ENCODE results near the gene LRRC26.
A peak's percentile ranks its signal among the peaks of the same experiment; 100 is the strongest.

LRRC26 gene, protein sequence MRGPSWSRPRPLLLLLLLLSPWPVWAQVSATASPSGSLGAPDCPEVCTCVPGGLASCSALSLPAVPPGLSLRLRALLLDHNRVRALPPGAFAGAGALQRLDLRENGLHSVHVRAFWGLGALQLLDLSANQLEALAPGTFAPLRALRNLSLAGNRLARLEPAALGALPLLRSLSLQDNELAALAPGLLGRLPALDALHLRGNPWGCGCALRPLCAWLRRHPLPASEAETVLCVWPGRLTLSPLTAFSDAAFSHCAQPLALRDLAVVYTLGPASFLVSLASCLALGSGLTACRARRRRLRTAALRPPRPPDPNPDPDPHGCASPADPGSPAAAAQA

DNA sequence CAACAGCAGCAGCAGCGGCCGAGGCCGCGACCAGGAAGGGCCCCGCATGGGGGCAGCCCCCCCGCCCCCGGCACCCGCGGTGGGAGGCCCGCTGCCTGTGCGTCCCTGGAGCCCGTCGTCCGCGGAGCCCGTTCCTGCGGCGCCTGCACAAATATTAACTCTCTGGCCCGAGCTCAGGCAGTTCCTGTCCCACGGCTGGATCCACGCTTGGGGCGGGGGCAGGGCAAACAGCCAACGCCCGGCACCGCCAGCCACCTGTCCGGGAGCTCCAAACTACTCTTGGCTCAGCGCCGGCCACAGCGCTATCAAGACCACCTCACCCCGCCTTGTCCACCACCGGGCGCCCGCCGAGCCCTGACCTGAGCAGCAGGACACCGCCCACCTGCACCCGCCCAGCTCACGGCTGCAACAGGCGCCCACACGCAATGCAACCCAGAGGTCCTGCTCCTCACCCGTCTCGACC is at the start of gene LRRC26:
LRRC26 (minus strand) TSS at position 156 of the 463 bp plus-strand sequence; CDS start at position 48, 108 bp downstream.
- H3K4me3 ChIP-seq (ENCODE audit: low read depth, low read length), result peak within 1 kb of the TSS; percentile 62
- H2AFZ ChIP-seq (ENCODE audit: low read length, unreplicated experiment), result no peak within 1 kb of the TSS
- H3K27me3 ChIP-seq (ENCODE audit: insufficient read depth, low read length), result peaks cover 59% of the 10 kb centered on the region
- no peaks in the 10 kb centered on the region for H3K79me2 ChIP-seq (ENCODE audit: control insufficient read depth, insufficient read depth, low read length, unreplicated experiment)
- H3K4me1 ChIP-seq (ENCODE audit: control insufficient read depth, insufficient read depth, low read length, unreplicated experiment), result peaks cover 3% of the 10 kb centered on the region
- no peak within 1 kb of the TSS for H3K27ac ChIP-seq (ENCODE audit: low read depth, low read length)
- H3K36me3 ChIP-seq (ENCODE audit: insufficient read depth, low read length), result no peaks in the 10 kb centered on the region

- H3K79me2 ChIP-seq (ENCODE audit: control insufficient read depth, insufficient read depth, low read length, unreplicated experiment), result no peaks in the 10 kb centered on the region
- no peaks in the 10 kb centered on the region for H3K36me3 ChIP-seq (ENCODE audit: insufficient read depth, low read length)
- peaks cover 34% of the 10 kb centered on the region for H3K4me1 ChIP-seq (ENCODE audit: control insufficient read depth, insufficient read depth, low read length, unreplicated experiment)
- H3K27me3 ChIP-seq (ENCODE audit: insufficient read depth, low read length), result no peaks in the 10 kb centered on the region
- H3K27ac ChIP-seq (ENCODE audit: low read depth, low read length), result peak overlapping the region; percentile 22; the same call in 1 of the 2 replicates
- H2AFZ ChIP-seq (ENCODE audit: low read length, unreplicated experiment), result no peak overlapping the region
- peak overlapping the region; percentile 39; the same call in 1 of the 2 replicates for H3K4me3 ChIP-seq (ENCODE audit: low read depth, low read length)
Observed at GRCh38 chr9:137218754-137219271, 49.0 kb upstream of the LRRC26 start.

DNA sequence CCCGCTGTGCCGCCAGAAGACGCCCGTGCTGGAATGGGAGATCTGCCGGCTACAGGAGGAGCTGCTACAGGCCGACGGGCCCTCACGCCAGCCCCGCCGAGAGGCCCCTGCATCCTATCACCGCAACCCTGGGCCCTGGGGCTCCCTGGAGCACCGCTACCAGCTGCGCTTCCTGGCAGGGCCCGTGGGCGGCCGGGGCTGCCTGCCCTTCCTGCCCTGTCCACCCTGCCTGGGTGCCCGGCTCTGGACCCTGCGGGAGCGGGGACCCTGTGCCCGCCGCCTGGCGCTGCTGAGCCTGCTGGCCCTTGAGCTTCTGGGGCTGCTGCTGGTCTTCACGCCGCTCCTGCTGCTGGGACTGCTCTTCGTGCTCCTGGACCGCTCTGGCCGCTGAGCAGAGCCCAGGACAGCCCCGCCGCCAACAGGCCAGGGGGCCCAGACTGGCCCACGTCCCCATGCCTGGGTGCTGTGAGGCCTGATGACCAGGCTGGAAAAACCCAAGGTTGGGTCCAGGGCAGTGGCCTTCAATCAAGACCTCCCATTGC is 48.4 kb upstream of the LRRC26 start:
- peaks cover 37% of the 10 kb centered on the region for H3K4me1 ChIP-seq (ENCODE audit: control insufficient read depth, insufficient read depth, low read length, unreplicated experiment)
- peak overlapping the region; percentile 39; the same call in 1 of the 2 replicates for H3K4me3 ChIP-seq (ENCODE audit: low read depth, low read length)
- H3K27ac ChIP-seq (ENCODE audit: low read depth, low read length), result peak overlapping the region; percentile 22; the same call in 1 of the 2 replicates
- H2AFZ ChIP-seq (ENCODE audit: low read length, unreplicated experiment), result no peak overlapping the region
- no peaks in the 10 kb centered on the region for H3K36me3 ChIP-seq (ENCODE audit: insufficient read depth, low read length)
- H3K27me3 ChIP-seq (ENCODE audit: insufficient read depth, low read length), result no peaks in the 10 kb centered on the region
- H3K79me2 ChIP-seq (ENCODE audit: control insufficient read depth, insufficient read depth, low read length, unreplicated experiment), result no peaks in the 10 kb centered on the region

- Histone ChIP-seq H2AFZ (ENCODE audit: low read length, unreplicated experiment) (no peak overlapping the region), H3K79me2 (ENCODE audit: control insufficient read depth, insufficient read depth, low read length, unreplicated experiment) (no peaks in the 10 kb centered on the region)
Observed at GRCh38 chr9:137217276-137218211, 47.7 kb upstream of the LRRC26 start.

GRCh38 chr9:137216188-137216965 is 46.5 kb upstream of the LRRC26 start:
- H2AFZ ChIP-seq (ENCODE audit: low read length, unreplicated experiment), result no peak overlapping the region
- H3K27me3 ChIP-seq (ENCODE audit: insufficient read depth, low read length), result no peaks in the 10 kb centered on the region
- no peaks in the 10 kb centered on the region for H3K79me2 ChIP-seq (ENCODE audit: control insufficient read depth, insufficient read depth, low read length, unreplicated experiment)
- H3K36me3 ChIP-seq (ENCODE audit: insufficient read depth, low read length), result no peaks in the 10 kb centered on the region
- H3K27ac ChIP-seq (ENCODE audit: low read depth, low read length), result no peak overlapping the region
- H3K4me1 ChIP-seq (ENCODE audit: control insufficient read depth, insufficient read depth, low read length, unreplicated experiment), result peaks cover 29% of the 10 kb centered on the region
- no peak overlapping the region for H3K4me3 ChIP-seq (ENCODE audit: low read depth, low read length)

More at GRCh38 chr9:137217276-137218211, 47.7 kb upstream of the LRRC26 start:
- no peak overlapping the region for H3K4me3 ChIP-seq (ENCODE audit: low read depth, low read length)
- H3K27me3 ChIP-seq (ENCODE audit: insufficient read depth, low read length), result no peaks in the 10 kb centered on the region
- no peak overlapping the region for H3K27ac ChIP-seq (ENCODE audit: low read depth, low read length)
- no peaks in the 10 kb centered on the region for H3K36me3 ChIP-seq (ENCODE audit: insufficient read depth, low read length)
- H3K4me1 ChIP-seq (ENCODE audit: control insufficient read depth, insufficient read depth, low read length, unreplicated experiment), result peaks cover 32% of the 10 kb centered on the region

DNA sequence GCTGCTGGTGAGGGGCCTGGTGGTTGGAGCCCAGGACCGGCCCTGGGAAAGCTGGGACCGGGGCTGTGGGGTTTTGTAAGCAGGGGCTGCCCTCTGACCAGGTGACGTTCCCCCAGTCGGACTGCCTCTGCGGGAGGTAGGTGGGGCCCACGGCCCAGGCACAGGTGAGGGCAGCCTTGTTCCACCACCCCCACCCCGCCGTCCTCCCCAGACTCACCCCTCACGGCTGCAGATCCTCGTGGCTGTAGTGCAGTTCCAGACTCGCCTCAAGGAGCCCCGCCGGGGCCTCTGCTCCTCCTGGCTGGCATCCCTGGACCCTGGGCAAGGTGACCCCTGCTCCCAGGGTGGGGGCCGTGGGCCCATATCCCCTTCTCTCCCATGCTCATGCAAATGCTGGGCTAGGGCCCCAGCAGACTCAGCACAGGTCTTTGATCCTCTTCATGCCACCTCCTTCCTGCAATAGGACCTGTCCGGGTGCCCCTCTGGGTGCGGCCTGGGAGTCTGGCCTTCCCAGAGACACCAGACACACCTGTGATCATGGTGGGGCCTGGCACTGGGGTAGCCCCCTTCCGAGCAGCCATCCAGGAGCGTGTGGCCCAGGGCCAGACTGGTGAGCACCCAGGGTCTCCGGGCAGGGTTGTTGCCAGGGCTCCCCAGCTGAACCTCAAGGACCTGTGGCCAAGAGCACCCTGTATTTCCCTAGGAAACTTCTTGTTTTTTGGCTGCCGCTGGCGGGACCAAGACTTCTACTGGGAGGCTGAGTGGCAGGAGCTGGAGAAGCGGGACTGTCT is 45.5 kb upstream of the LRRC26 start:
- H3K27me3 ChIP-seq (ENCODE audit: insufficient read depth, low read length), result no peaks in the 10 kb centered on the region
- no peaks in the 10 kb centered on the region for H3K79me2 ChIP-seq (ENCODE audit: control insufficient read depth, insufficient read depth, low read length, unreplicated experiment)
- H3K36me3 ChIP-seq (ENCODE audit: insufficient read depth, low read length), result no peaks in the 10 kb centered on the region
- no peak overlapping the region for H2AFZ ChIP-seq (ENCODE audit: low read length, unreplicated experiment)
- no peak overlapping the region for H3K4me3 ChIP-seq (ENCODE audit: low read depth, low read length)
- H3K4me1 ChIP-seq (ENCODE audit: control insufficient read depth, insufficient read depth, low read length, unreplicated experiment), result peaks cover 29% of the 10 kb centered on the region
- no peak overlapping the region for H3K27ac ChIP-seq (ENCODE audit: low read depth, low read length)

DNA sequence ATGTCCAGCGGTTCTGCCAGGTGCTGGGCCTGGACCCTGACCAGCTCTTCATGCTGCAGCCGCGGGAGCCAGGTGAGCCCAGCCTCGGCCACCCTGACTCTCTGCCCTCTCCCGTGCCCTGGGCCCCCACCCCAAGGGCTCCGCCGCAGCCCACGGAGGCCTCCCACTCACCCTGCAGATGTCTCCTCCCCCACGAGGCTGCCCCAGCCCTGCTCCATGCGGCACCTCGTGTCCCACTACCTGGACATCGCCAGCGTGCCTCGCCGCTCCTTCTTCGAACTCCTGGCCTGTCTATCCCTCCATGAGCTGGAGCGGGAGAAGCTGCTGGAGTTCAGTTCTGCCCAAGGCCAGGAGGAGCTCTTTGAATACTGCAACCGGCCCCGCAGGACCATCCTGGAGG is 44.8 kb upstream of the LRRC26 start:
- Histone ChIP-seq H2AFZ (ENCODE audit: low read length, unreplicated experiment) (no peak overlapping the region), H3K79me2 (ENCODE audit: control insufficient read depth, insufficient read depth, low read length, unreplicated experiment) (no peaks in the 10 kb centered on the region), H3K36me3 (ENCODE audit: insufficient read depth, low read length) (no peaks in the 10 kb centered on the region), H3K4me3 (ENCODE audit: low read depth, low read length) (no peak overlapping the region), H3K4me1 (ENCODE audit: control insufficient read depth, insufficient read depth, low read length, unreplicated experiment) (peaks cover 29% of the 10 kb centered on the region), H3K27me3 (ENCODE audit: insufficient read depth, low read length) (no peaks in the 10 kb centered on the region), H3K27ac (ENCODE audit: low read depth, low read length) (no peak overlapping the region)

DNA sequence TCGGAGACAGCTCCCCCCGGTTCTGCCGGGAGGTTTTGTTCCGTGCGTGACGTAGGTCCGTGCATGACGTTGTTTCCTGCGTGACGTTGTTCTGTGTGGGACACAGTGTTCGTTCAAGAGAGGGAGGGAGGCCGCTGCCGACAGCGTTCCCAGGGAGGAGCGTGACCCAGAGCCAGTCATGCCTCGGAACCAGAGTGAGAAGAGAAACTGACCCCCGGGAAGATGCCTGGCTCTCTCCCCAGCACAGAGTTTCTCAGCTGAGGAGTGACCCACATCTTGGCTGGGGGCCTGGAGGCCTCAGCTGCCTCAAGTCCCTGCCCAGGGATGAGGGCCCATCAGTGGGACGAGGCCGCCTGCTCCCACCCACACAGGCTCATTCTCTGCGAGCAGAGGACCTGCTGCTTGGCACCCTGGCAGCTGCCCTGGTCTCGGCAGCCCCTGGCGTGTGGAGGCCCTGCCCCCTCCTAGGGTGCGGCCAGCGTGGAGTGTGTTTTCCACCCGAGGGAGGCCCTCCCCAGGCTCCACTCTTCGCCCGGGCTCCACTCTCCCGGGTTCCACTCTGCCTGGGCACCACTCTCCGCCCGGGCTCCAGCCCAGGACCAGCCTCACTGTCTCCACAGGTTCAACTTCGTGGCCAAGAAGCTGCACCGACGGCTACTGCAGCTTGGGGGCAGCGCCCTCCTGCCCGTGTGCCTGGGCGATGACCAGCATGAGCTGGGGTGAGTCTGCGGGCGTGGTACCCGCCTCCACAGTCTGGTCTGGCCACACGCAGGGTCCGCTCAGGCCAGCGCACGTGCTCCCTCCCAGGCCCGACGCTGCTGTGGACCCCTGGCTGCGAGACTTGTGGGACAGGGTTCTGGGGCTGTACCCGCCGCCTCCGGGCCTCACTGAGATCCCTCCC is 43.6 kb upstream of the LRRC26 start:
- Histone ChIP-seq H2AFZ (ENCODE audit: low read length, unreplicated experiment) (no peak overlapping the region), H3K36me3 (ENCODE audit: insufficient read depth, low read length) (no peaks in the 10 kb centered on the region), H3K27me3 (ENCODE audit: insufficient read depth, low read length) (no peaks in the 10 kb centered on the region), H3K27ac (ENCODE audit: low read depth, low read length) (peak overlapping the region; percentile 53), H3K79me2 (ENCODE audit: control insufficient read depth, insufficient read depth, low read length, unreplicated experiment) (no peaks in the 10 kb centered on the region), H3K4me1 (ENCODE audit: control insufficient read depth, insufficient read depth, low read length, unreplicated experiment) (peaks cover 21% of the 10 kb centered on the region), H3K4me3 (ENCODE audit: low read depth, low read length) (no peak overlapping the region)

- Histone ChIP-seq H3K27me3 (ENCODE audit: insufficient read depth, low read length) (no peaks in the 10 kb centered on the region), H3K79me2 (ENCODE audit: control insufficient read depth, insufficient read depth, low read length, unreplicated experiment) (peaks cover 2% of the 10 kb centered on the region), H3K4me3 (ENCODE audit: low read depth, low read length) (no peak overlapping the region), H3K36me3 (ENCODE audit: insufficient read depth, low read length) (no peaks in the 10 kb centered on the region), H3K4me1 (ENCODE audit: control insufficient read depth, insufficient read depth, low read length, unreplicated experiment) (peaks cover 15% of the 10 kb centered on the region), H3K27ac (ENCODE audit: low read depth, low read length) (peak overlapping the region; percentile 26; the same call in 1 of the 2 replicates), H2AFZ (ENCODE audit: low read length, unreplicated experiment) (no peak overlapping the region)
Observed at GRCh38 chr9:137212520-137212919, 42.7 kb upstream of the LRRC26 start.
